Neural cell (in vitro differentiated cells): ENCODE data around the gene SLC8A1.

Source experiments
- CTCF ChIP-seq: fragments of 450-650 bp; IDR thresholded peaks from 2 replicates; pipeline ENCODE4 v1.5.1; 2014; ENCODE audit warnings: antibody characterized with exemption, mild to moderate bottlenecking, moderate library complexity; ENCODE audit not compliant: poor library complexity, severe bottlenecking
- SMC3 ChIP-seq: fragments of 450-650 bp; conservative IDR thresholded peaks from 2 replicates; pipeline ENCODE4 v1.6.1; 2014; ENCODE audit warnings: antibody characterized with exemption, mild to moderate bottlenecking, moderate library complexity; ENCODE audit not compliant: poor library complexity

- TF ChIP-seq CTCF (no peak), SMC3 (no peak)
Observed at GRCh38 chr2:40127890-40128557, 323.9 kb downstream of the SLC8A1 start.
